T-helper 1 cell treated with Interleukin-12 subunit alpha and Interleukin-12 subunit beta and Interleukin-4 antibody, amounts not matched to agents 30 ng/mL and 1 ng/mL, for 36 hours (primary cell): ENCODE measurements around the gene QPRT. TPM values are rescaled to one million over a fixed set of nuclear protein-coding genes. Genes with fewer than 3 reads are reported as not detected.
"Not testable (repeated sequence)": the region's sequence is repeated elsewhere in the genome, so short reads cannot be mapped to it uniquely, and the experiment has no call there.

Source experiments
- intact Hi-C: fragments of 100-400 bp; cut with micrococcal nuclease; formaldehyde crosslinking; loops from one replicate; pipeline ENCODE4 v1.15.1; 2024
- total RNA-seq: library from RNA; stranded (reverse); gene quantifications from 2 replicates; pipeline ENCODE4 v1.2.3, GENCODE V29; 2022

QPRT gene
- total RNA-seq, 1 donor from 2014 or later, result 8.0 TPM

- intact Hi-C loops, result no loop called here
Measured at GRCh38 chr16:29712809-29713208, 33.8 kb downstream of the QPRT start.

DNA sequence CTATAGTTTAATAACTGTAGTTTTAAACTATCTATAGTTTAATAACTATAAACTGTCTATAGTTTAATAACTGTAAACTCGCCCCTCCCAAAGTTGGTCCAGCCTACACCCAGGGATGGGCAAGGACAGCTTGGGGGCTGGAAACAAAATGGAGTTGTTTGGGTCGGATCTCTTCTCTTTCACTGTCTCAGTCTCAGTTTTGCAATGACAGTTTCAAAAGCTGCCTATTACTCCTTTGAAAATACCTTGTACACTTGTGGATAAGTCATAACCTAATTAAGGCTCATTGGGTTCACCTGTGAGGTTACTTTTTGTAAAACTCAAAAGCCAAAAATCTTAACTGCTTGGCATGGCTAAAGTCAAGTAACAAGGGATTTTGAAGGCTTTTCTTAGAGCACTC is 35.4 kb downstream of the QPRT start:
- intact Hi-C loops, result no loop called here

DNA sequence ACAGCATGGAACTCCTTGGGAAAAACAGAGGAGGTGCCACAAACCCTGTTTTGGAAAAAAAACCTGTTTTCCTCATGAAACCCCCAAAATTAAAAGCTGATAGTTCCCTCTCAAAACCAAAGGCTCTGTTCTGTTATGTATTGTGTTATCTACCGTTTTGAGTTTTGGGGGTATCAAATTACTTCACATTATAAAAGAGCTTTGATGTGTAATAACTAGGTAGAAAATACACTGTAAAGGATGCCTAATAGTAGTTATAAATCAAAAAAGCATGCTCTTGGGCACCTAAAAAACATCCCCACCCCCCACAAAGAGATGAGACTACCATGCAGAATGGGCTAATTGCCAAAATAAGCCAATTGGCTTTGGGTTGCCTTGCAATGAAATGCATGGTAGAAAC is 36.0 kb downstream of the QPRT start:
- intact Hi-C loops, result no loop called here

- intact Hi-C loops, result no loop called here
Measured at GRCh38 chr16:29717113-29717512, 38.1 kb downstream of the QPRT start.

GRCh38 chr16:29719063-29719462 is 40.1 kb downstream of the QPRT start:
- intact Hi-C loops, result no loop called here

DNA sequence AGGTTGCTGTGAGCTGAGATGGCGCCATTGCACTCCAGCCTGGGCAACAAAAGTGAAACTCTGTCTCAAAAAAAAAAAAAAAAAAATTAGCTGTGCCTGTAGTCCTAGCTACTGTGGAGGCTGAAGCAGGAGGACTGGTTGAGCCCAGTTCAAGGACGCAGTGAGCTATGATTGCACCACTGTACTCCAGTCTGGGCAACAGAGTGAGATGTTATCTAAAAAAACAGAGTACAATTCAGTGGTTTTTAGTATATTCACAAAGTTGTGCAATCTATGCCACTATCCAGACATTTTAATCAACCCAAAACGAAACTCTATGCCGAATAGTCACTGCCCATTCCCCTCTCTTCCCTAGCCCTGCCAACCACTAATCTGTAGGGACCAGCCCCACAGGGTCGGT is 41.7 kb downstream of the QPRT start:
- intact Hi-C loops, result no loop called here

DNA sequence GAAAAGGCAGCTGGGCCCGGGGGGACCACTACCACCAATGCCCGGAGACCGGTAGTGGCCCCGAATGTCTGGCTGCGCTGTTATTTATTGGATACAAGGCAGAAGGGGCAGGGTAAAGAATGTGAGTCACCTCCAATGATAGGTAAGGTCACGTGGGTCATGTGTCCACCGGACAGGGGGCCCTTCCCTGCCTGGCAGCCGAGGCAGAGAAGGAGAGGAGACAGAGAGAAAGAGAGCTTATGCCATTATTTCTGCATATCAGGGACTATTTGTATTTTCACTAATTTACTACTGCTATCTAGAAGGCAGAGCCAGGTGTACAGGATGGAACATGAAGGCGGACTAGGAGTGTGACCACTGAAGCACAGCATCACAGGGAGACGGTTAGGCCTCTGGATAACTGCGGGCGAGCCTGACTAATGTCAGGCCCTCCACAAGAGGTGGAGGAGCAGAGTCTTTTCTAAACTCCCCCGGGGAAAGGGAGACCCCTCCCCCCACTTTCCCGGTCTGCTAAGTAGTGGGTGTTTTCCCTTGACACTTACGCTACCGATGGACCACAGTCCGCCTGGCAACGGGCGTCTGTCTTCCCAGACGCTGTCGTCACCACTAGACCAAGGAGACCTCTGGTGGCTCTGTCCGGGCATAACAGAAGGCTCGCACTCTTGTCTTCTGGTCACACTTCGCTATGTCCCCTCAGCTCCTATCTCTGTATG is 42.3 kb downstream of the QPRT start:
- intact Hi-C loops, result not testable (repeated sequence)

- intact Hi-C loops, result no loop called here
Measured at GRCh38 chr16:29726845-29727377, 47.9 kb downstream of the QPRT start.

- intact Hi-C loops, result no loop called here
Measured at GRCh38 chr16:29727452-29727851, 48.5 kb downstream of the QPRT start.

DNA sequence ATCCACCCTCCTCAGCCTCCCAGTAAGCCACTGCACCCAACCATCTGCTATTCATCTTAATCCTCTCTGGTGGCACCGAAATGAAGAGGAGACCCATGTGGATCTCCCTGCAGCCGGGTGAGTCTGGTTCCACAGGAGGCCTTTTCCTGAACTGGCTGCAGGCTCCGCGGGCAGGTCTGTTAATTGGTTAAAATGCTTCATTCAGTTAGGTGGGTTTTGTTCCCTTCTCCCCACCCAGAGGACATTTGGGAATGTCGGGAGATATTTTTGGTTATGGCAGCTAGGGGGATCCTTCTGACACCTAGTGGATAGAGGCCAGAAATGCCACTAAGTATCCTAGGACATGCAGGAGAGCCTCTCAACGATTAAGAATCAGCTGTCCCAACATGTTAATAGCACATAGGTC is 50.1 kb downstream of the QPRT start:
- intact Hi-C loops, result no loop called here

- intact Hi-C loops, result no loop called here
Measured at GRCh38 chr16:29730649-29731048, 51.7 kb downstream of the QPRT start.

DNA sequence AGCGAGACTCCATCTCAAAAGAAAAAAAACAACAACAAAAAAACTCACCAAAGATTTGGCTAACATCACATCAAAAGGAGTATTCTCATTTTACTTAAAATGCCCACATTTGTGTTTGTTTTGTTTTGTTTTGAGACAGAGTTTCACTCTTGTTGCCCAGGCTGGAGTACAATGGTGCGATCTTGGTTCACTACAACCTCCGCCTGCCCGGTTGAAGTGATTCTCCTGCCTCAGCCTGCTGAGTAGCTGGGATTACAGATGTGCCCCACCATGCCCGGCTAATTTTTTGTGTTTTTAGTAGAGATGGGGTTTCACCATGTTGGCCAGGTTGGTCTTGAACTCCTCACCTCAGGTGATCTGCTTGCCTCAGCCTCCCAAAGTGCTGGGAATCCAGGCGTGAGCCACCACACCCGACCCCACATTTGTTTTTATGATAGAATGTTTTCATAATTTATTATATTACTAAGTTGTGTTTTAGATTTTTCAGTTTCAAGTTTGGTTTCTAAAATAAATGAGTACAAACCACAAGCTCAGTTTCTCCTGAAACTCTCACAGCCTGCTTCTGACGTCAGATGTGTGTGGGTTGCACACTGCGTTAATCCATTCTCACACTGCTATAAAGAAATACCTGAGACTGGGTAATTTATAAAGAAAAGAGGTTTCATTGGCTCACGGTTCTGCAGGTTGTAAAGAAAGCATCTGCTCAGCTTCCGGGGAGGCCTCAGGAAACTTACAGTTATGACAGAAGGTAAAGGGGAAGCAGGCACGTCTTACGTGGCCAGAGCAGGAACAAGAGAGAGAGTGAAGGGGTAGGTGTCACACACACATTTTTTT is 53.0 kb downstream of the QPRT start:
- intact Hi-C loops, result not testable (repeated sequence)

GRCh38 chr16:29734786-29735185 is 55.8 kb downstream of the QPRT start:
- intact Hi-C loops, result no loop called here

GRCh38 chr16:29736112-29736511 is 57.1 kb downstream of the QPRT start:
- intact Hi-C loops, result no loop called here

GRCh38 chr16:29736764-29737163 is 57.8 kb downstream of the QPRT start:
- intact Hi-C loops, result no loop called here

DNA sequence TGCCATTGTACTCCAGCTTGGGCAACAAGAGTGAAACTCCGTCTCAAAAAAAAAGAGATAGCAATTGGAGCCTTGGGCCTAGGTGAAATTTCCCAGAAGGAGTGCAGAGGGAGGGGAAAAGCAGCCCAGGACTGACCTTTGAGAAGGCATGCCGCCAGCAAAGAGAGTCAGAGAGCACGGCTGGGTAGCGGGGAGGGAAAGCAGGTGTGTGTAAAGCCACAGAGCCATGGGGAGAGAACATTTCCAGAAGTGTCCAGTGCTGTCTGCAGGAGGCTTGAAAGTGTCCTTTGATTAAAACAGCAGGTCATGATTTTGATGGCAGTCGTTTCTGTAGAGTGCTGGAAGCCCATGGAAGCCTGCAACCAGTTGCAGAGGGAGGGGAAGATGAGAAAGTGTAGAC is 58.7 kb downstream of the QPRT start:
- intact Hi-C loops, result loop anchor here (1.0 to 2.0 kb wide), 2 partner anchors 9 to 35 kb away; no protein-coding TSS in a partner anchor

- intact Hi-C loops, result loop anchor here (1.0 to 2.0 kb wide), 2 partner anchors 8 to 36 kb away; no protein-coding TSS in a partner anchor
Measured at GRCh38 chr16:29738514-29738913, 59.5 kb downstream of the QPRT start.

GRCh38 chr16:29739927-29740629 is 61.1 kb downstream of the QPRT start:
- intact Hi-C loops, result loop anchor here (2.0 kb wide), 1 partner anchor 37 kb away; no protein-coding TSS in a partner anchor

GRCh38 chr16:29740630-29741015 is 61.6 kb downstream of the QPRT start:
- intact Hi-C loops, result not testable (repeated sequence)

- intact Hi-C loops, result no loop called here
Measured at GRCh38 chr16:29742683-29743275, 63.8 kb downstream of the QPRT start.

GRCh38 chr16:29743475-29743826 is 64.5 kb downstream of the QPRT start:
- intact Hi-C loops, result no loop called here
